ENCODE results near the gene ITPRID2. TPM values are rescaled to one million over a fixed set of nuclear protein-coding genes. Genes with fewer than 3 reads are reported as not detected.

Gene ITPRID2
- total and polyA plus RNA-seq, 10 of the 15 experiments (the other 5 are each of a cell fraction or from before 2014, with no cell fraction given) = 4.7 to 23.7 (median 13.1) TPM

DNA sequence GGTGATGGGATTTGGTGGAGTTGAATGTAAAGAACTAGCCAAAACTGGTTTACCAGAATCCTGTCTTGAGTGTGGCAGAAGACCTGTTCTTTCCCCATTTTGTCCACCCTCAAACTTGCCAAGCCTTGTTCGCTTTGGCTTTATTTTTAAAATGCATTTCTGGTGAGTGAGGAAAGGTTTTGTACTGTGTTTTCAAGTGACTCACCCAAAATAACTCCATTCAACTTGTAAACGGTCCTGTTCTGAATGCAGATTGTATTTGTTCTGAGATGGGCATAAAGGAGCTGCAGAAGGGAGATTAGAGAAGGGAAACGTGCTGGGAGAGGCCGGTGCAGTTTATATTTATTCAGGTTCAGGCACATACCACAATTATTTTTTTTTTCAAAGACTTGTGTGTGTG, 5.3 kb upstream of the ITPRID2 start:
- H3K4me3 ChIP-seq = no peak overlapping the region
- no peaks in the 10 kb centered on the region for H3K4me1 ChIP-seq (ENCODE audit: control insufficient read depth, insufficient read depth, low read length)
- intact Hi-C loops (cut with micrococcal nuclease; ENCODE audit: unreplicated experiment) = no loop called here
- ChIA-PET POLR2A (no interaction called here), SMC1A (ENCODE audit: uncharacterized antibody, unreplicated experiment) (interaction anchor here (1.1 to 1.3 kb wide), 4 partner anchors 9 to 24 kb away, joined by 3 to 6 read pairs (median 3); no protein-coding TSS in a partner anchor), CTCF (interaction anchor here (0.9 to 1.7 kb wide), 4 partner anchors 9 to 24 kb away, joined by 3 to 5 read pairs (median 4); no protein-coding TSS in a partner anchor), RAD21 (ENCODE audit: unreplicated experiment) (interaction anchor here (1.3 kb wide), 1 partner anchor 171 kb away, joined by 3 read pairs; no protein-coding TSS in a partner anchor)
- peaks cover 0 to 2% of the 10 kb centered on the region in 2 experiments; a peak in 1 of 4 replicates for H3K27me3 ChIP-seq (replicated peaks in 1 of 2; ENCODE audit: control insufficient read depth in 2 of 2, insufficient read depth in 2 of 2, low read length in 1 of 2)
- no peak for TF ChIP-seq EED (IDR thresholded peaks at IDR 0.05; ENCODE audit: low read depth)
- TF ChIP-seq STAT3 (IDR thresholded peaks at IDR 0.05; ENCODE audit: low read depth, low read length) = no peak
- TF ChIP-seq IRF3 (IDR thresholded peaks at IDR 0.05) = no peak
- no peak for TF ChIP-seq ETV6 (conservative IDR thresholded peaks at IDR 0.05 in 1 of 2, IDR thresholded peaks at IDR 0.05 in 1 of 2; ENCODE audit: borderline replicate concordance in 1 of 2, low read depth in 1 of 2)
- TF ChIP-seq RFX5 (IDR thresholded peaks at IDR 0.05; ENCODE audit: low read depth, low read length) = no peak
- TF ChIP-seq HDAC6 (IDR thresholded peaks at IDR 0.05; ENCODE audit: unreplicated experiment) = no peak
- no peak for TF ChIP-seq NBN (IDR thresholded peaks at IDR 0.05)
- no peak for TF ChIP-seq JUNB (IDR thresholded peaks at IDR 0.05)
- TF ChIP-seq SUPT20H (IDR thresholded peaks at IDR 0.05; ENCODE audit: borderline replicate concordance, control insufficient read depth, low read depth, low read length) = no peak
- TF ChIP-seq ZNF384 (IDR thresholded peaks at IDR 0.05; ENCODE audit: borderline replicate concordance, low read depth, low read length) = no peak
- H3K9ac ChIP-seq (ENCODE audit: control insufficient read depth, insufficient read depth, low read length) = no peak overlapping the region
- no peak overlapping the region for H3K4me2 ChIP-seq (ENCODE audit: control insufficient read depth, insufficient read depth)
- DNase-seq (ENCODE audit: low read depth, low spot score) (no peak), FAIRE-seq (no peak), ATAC-seq (no peak)
- no TSS peak for BruUV-seq (replicated peaks)
- no peak overlapping the region for H2AFZ ChIP-seq (ENCODE audit: control insufficient read depth, low read depth, low read length)
- WGBS (ENCODE audit: insufficient coverage, insufficient replicate concordance, low lambda C conversion rate, missing lambda C conversion rate) = 41% methylated on average over 4 of the region's 4 CpGs
- no peaks in the 10 kb centered on the region for H3K36me3 ChIP-seq (ENCODE audit: control insufficient read depth in 2 of 2, insufficient read depth in 2 of 2, low read length in 1 of 2)
- no peak overlapping the region for H3K27ac ChIP-seq (ENCODE audit: control insufficient read depth, insufficient read depth)
- in situ Hi-C loops (cut with MboI) = no loop called here
- no peaks in the 10 kb centered on the region for H3K9me3 ChIP-seq (replicated peaks; ENCODE audit: control insufficient read depth, insufficient read depth, low read length)
- no peaks in the 10 kb centered on the region for H3K79me2 ChIP-seq (ENCODE audit: control insufficient read depth, insufficient read depth, low read length)
- no peaks in the 10 kb centered on the region for H4K20me1 ChIP-seq (ENCODE audit: control insufficient read depth, insufficient read depth)
